ENCODE results near the gene ECPAS.
"Not testable (repeated sequence)": the region's sequence is repeated elsewhere in the genome, so short reads cannot be mapped to it uniquely, and the experiment has no call there.

Gene ECPAS

GRCh38 chr9:111412280-111412679, 71.9 kb downstream of the ECPAS start:
- no peak for FAIRE-seq

GRCh38 chr9:111411266-111411665, 72.9 kb downstream of the ECPAS start:
- FAIRE-seq, result no peak

DNA sequence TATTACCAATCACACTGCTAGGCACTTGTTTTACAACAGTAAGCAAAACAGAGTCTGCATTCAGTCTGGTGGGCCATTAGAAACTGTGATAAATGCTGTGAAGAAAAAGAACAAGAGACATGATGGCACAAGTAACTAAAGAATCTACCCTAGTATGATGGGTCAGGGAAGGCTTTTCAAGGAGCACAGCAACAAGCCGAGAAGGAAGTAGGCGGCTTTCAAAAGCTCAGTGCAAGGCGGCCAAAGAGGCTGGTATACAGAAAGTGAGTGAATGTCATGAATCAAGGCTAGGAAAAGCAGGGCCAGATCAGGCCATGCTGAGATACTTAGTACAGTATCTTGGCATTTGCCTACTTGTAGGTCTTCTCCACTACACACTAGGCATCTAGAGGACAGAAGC, 76.4 kb downstream of the ECPAS start:
- no peak for FAIRE-seq

DNA sequence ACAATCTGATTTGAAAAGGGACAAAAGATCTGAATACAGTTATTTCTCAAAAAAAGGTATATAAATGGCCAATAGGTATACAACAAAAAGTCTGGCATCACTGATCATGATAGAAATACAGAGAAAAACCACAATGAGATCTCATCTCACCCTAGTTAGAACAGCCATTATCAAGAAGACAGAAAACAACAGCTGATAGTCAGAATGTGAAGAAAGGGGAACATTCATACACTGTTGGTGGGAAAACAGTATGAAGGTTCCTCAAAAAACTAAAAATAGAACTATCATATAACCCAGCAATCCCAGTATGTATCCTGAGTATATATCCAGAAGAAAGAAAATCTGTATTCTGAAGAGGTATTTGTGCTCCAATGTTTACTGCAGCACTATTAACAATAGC, 78.5 kb downstream of the ECPAS start:
- no peak for FAIRE-seq

- not testable (repeated sequence) for FAIRE-seq
Observed at GRCh38 chr9:111401486-111401885, 82.7 kb downstream of the ECPAS start.

GRCh38 chr9:111400564-111400898, 83.7 kb downstream of the ECPAS start:
- no peak for FAIRE-seq

DNA sequence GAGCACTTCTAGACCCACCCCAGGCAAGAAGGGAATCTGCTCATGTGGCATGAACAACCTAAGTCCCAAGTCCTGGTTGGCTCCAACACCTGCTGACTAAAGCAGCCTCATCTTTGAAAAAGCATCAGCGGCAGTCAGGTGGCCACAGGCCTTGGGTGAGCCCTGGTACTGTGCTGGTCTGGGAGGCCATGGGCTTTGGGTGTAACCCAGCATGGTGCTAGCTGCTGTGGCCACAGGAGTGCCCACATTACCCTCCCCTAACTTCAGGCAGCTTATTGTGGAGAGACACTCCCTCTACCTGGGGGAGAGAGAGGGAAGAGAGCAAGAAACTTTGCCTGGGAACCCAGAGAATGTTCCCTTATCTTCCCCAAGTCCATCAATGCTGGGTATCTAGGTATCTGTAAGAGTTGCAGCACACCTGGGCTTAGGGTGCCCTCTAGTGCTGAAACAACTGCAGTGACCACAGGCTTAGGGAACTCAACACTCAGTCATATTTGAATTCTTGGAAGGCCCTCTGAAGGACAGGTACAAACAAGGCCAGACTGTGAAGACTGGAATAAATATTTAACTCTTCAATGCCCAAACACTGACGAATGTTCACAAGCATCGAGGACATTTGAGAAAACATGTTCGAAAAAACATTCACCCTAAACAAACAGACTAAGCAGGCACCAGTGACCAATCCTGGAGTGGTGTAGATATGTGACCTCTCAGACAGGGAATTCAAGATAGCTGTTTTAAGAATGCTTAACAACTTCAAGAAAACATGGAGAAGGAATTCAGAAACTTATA, 84.2 kb downstream of the ECPAS start:
- no peak for FAIRE-seq

DNA sequence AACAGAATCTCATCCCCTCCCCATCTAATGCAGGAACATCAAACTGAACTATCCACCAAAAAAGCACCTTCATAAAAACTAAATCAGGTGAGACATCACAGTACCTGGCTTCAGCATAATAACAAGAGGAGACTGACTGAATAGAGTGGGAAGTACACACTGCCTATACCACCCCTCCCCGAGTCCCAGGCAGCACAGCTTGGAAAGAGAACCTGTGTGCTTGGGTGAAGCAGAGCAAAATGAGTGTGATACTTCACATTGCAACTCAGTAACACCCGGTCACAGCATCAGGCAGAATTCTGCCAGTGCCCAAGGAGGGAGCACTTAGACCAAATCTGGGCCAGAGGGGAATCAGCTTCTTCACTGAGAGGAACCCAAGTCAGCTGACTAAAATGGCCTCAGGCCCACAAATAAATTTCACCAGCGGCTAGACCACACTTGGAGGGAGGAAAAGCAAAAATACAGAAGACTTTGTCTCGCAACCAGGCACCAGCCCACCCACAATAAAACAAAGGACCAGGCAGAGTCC, 84.9 kb downstream of the ECPAS start:
- FAIRE-seq, result no peak

- FAIRE-seq, result no peak
Observed at GRCh38 chr9:111393971-111394370, 90.2 kb downstream of the ECPAS start.

- no peak for FAIRE-seq
Observed at GRCh38 chr9:111389406-111389805, 94.8 kb downstream of the ECPAS start.

GRCh38 chr9:111386386-111386785, 97.8 kb downstream of the ECPAS start:
- FAIRE-seq, result no peak

DNA sequence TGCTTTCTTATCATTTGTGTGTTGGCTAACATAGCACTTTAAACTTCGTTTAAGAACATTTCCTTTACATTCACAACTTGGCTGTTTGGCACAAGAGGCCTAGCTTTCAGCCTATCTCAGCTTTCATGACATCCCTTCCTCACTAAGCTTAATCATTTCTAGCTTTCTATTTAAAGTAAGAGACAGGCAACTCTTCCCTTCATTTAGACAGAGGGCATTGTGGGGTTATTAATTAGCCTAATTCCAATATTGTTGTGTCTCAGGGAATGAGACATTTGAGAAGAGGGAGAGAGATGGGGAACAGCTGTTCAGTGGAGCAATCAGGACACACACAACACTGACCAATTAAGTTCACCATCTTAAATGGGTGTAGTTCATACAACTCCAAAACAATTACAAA, 103.2 kb downstream of the ECPAS start:
- no peak for FAIRE-seq

DNA sequence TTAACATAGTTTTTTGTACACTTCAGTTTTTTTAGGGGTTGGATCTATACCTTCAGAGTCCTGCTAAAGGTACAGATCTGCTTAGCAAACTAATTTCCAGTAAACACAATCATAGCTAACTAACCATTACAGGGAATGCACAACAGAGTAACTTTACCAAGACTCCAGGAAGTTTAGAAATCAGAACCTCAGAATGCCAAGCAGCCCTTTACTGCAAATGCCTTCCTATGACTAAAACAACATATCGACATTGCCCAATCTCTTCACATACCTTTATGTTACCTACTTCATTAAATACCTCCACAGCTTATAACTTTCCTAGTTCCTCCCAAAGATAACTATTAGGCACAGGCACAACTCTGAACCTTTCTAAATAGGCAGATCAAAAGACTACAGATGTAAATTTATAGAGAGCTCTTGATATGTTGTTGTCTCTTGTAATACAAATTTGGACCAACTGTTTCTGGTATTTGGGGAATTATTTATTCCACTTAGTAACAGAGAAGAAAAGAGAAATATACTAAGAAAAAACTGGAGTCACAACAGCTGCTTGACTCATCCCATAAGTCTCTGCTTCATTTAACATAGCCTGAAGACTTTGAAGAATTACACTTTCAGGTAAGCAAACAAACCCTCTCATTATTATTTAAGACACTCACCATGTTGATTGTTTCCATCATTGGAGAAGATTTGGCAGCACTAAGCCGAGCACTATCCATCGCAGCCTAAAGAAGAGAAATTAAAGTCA, 108.2 kb downstream of the ECPAS start:
- FAIRE-seq, result no peak

DNA sequence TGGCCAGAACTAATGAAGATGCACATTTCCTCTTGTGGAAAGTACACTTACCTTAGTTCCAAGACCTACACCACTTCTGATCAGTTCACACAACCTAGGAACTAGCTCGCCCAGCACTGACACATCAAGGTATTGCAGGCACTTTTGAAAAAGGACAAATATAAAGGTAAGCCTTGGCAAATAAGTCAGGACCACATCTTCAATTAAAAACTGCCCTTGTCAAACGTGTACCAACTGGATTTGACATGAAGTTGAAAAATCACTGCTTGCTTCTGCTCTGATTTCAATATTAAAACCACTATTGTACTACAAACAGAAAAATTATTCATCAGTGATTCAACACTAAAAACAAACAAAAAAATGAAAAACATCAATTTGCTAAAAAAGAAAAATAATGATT, 109.1 kb downstream of the ECPAS start:
- no peak for FAIRE-seq

- FAIRE-seq, result no peak
Observed at GRCh38 chr9:111372297-111372696, 111.9 kb downstream of the ECPAS start.

GRCh38 chr9:111366978-111367377, 117.2 kb downstream of the ECPAS start:
- no peak for FAIRE-seq

DNA sequence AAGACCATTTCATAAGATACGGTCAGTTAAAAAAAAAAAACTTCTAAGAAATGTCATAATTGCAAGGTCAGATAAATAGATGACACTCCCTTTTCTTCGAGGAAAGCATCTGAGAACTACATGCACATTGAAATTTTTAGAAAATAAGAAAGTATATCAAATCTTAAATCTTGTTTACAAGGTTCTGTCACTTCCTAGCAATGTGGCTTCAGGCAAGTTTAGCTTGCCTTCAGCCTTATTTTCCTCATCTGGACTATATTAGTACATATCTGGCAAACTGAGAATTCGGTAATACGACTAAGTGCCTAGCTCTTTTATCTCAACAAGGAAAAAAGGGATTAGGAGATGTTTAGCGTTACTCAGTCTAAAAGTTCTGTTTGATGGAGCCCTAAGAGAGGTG, 121.7 kb downstream of the ECPAS start:
- no peak for FAIRE-seq

GRCh38 chr9:111360881-111361280, 123.3 kb downstream of the ECPAS start:
- no peak for FAIRE-seq

GRCh38 chr9:111356481-111357244, 127.5 kb downstream of the ECPAS start:
- no peak for FAIRE-seq

DNA sequence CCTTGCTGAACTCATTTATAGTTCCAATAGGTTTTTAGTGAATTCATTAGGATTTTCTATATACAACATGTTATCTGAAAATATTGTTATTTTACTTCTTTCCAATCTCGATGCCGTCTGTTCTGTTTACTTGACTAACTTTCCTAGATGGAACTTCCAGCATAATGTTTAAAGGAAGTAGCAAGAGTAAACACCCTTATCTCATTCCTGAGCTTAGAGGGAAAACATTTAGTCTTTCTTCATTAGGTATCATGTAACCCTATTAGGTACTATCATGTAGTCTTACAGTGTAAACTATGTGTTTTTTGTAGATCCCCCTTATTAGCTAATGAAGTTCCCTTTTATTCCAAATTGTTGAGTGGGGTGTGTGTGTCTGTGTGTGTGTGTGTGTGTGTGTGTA, 131.6 kb downstream of the ECPAS start:
- no peak for FAIRE-seq

- FAIRE-seq, result peak; percentile 10
Observed at GRCh38 chr9:111350556-111350955, 133.6 kb downstream of the ECPAS start.

GRCh38 chr9:111349766-111350165, 134.4 kb downstream of the ECPAS start:
- FAIRE-seq, result peak; percentile 21

DNA sequence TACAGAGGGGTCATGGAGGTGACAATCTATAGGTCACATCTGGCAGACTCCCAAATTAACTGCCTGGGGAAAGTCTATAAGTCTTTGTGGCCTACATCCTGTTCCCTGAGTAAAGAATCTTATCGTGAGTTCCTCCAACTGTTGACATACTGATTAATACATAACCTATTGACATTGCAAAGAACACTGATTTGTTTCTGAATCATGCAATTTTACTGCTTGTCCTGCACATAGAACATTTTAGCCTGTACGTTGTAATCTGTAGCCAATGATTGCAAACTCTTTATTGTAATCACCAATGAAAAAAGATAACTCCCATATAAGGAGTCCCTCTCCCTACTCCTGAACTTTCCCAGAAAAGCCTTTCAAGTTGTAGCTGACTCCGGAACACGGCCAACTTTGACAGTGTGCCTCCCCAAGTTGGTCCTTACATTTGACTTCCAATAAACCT, 135.3 kb downstream of the ECPAS start:
- peak; percentile 58 for FAIRE-seq
